HEK293 (cell line): Measurements from ENCODE around the gene RARS1.

Experiments
- ZNF19 ChIP-seq: fragments of 450-650 bp; formaldehyde crosslinking; IDR thresholded peaks from 2 replicates; pipeline ENCODE4; 2016; ENCODE audit warnings: missing biosample characterization, missing genetic modification characterization, low read depth
- ZNF704 ChIP-seq: fragments of 450-650 bp; formaldehyde crosslinking; IDR thresholded peaks from 2 replicates; pipeline ENCODE4 v1.5.1; 2016; ENCODE audit warnings: missing biosample characterization, missing genetic modification characterization
- TF ChIP-seq, protein P1 (sequence below): fragments of 450-650 bp; formaldehyde crosslinking; IDR thresholded peaks from 2 replicates; pipeline ENCODE4 v1.5.1; 2016; ENCODE audit warnings: missing biosample characterization, missing genetic modification characterization
- TF ChIP-seq, protein P2 (sequence below): fragments of 450-650 bp; formaldehyde crosslinking; IDR thresholded peaks from 2 replicates; pipeline ENCODE4 v1.5.1; 2016; ENCODE audit warnings: missing biosample characterization, missing genetic modification characterization

DNA sequence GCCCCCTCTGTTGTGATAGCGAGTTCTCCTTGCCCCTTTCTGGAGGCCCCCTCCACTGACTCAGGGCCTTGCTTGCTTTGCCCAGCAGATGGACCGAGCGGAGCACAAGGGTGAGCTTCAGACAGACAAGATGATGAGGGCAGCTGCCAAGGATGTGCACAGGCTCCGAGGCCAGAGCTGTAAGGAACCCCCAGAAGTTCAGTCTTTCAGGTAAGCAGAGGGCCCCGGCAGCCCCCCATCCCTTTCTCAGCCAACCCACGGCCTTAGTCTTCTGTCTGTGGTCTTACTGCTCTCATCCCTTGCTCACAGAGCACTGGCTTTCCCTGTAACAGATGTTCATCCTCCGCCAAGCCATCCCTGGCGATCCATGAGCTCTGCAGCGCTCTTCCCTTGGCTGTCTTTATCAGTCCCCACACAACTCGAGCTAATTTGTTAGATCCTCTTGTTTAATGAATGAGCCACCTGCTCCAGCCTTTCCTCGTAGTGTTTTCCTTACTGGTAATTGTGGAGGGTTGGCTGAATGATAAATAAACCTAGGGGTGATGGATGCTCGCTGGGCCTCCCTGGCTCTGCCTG, 18.4 kb upstream of the RARS1 start:
- TF ChIP-seq, protein P1, sequence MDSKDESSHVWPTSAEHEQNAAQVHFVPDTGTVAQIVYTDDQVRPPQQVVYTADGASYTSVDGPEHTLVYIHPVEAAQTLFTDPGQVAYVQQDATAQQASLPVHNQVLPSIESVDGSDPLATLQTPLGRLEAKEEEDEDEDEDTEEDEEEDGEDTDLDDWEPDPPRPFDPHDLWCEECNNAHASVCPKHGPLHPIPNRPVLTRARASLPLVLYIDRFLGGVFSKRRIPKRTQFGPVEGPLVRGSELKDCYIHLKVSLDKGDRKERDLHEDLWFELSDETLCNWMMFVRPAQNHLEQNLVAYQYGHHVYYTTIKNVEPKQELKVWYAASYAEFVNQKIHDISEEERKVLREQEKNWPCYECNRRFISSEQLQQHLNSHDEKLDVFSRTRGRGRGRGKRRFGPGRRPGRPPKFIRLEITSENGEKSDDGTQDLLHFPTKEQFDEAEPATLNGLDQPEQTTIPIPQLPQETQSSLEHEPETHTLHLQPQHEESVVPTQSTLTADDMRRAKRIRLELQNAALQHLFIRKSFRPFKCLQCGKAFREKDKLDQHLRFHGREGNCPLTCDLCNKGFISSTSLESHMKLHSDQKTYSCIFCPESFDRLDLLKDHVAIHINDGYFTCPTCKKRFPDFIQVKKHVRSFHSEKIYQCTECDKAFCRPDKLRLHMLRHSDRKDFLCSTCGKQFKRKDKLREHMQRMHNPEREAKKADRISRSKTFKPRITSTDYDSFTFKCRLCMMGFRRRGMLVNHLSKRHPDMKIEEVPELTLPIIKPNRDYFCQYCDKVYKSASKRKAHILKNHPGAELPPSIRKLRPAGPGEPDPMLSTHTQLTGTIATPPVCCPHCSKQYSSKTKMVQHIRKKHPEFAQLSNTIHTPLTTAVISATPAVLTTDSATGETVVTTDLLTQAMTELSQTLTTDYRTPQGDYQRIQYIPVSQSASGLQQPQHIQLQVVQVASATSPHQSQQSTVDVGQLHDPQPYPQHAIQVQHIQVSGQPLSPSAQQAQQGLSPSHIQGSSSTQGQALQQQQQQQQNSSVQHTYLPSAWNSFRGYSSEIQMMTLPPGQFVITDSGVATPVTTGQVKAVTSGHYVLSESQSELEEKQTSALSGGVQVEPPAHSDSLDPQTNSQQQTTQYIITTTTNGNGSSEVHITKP (tag by site-specific recombination): no peak
- TF ChIP-seq ZNF19: no peak
- TF ChIP-seq ZNF704 (tag by site-specific recombination): no peak
- TF ChIP-seq, protein P2, sequence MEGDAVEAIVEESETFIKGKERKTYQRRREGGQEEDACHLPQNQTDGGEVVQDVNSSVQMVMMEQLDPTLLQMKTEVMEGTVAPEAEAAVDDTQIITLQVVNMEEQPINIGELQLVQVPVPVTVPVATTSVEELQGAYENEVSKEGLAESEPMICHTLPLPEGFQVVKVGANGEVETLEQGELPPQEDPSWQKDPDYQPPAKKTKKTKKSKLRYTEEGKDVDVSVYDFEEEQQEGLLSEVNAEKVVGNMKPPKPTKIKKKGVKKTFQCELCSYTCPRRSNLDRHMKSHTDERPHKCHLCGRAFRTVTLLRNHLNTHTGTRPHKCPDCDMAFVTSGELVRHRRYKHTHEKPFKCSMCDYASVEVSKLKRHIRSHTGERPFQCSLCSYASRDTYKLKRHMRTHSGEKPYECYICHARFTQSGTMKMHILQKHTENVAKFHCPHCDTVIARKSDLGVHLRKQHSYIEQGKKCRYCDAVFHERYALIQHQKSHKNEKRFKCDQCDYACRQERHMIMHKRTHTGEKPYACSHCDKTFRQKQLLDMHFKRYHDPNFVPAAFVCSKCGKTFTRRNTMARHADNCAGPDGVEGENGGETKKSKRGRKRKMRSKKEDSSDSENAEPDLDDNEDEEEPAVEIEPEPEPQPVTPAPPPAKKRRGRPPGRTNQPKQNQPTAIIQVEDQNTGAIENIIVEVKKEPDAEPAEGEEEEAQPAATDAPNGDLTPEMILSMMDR (tag by site-specific recombination): no peak
